A549 (cell line): ENCODE results near the gene LRSAM1. TPM values are rescaled to one million over a fixed set of nuclear protein-coding genes. Genes with fewer than 3 reads are reported as not detected.

Source experiments
- ATAC-seq, 2 experiments: fragments of 200-7000 bp in 1 of 2; fragments of >200 bp in 1 of 2; cut with Nextera tagmentation in 1 of 2; cut with Tn5 transposase in 1 of 2; 3 replicates each; pipeline versions ENCODE4 v1.8.0 to v1.9.1; 2018 to 2020; ENCODE audit warnings: mild to moderate bottlenecking in 1 of 2, moderate library complexity in 1 of 2
- CTCF ChIA-PET: fragments of 300-600 bp; sonication (Branson Sonifier 250); formaldehyde crosslinking; extraction: SDS; loops from one replicate; lab custom pipeline; 2021; ENCODE audit warnings: antibody characterized with exemption, inconsistent platforms; lab: Yijun Ruan, JAX
- POLR2A ChIA-PET: fragments of 350-600 bp; formaldehyde crosslinking; extraction: SDS; loops from one replicate; lab custom pipeline; 2021; ENCODE audit warnings: antibody characterized with exemption, inconsistent platforms; lab: Yijun Ruan, JAX
- DNase-seq, 2 experiments: peaks; one replicate each; pipeline versions ENCODE4 v3.0.0 to v3.0.0-alpha.2; 2011 to 2016; ENCODE audit warnings: low read depth in 1 of 2, low spot score in 1 of 2
- FAIRE-seq: peaks from 2 replicates; lab custom pipeline; 2011; peaks lifted over from hg19 to GRCh38; lab: Jason Lieb, UNC
- H3K27ac ChIP-seq, 2 experiments: fragments of >200 bp; sonication (Bioruptor Twin); formaldehyde crosslinking; 3 replicates each; pipeline ENCODE4 v1.5.1; 2016 to 2017
- H3K4me1 ChIP-seq: fragments of >200 bp; sonication (Bioruptor Twin); formaldehyde crosslinking; 3 replicates; pipeline ENCODE4 v1.6.1; 2016
- H3K4me2 ChIP-seq: fragments of >200 bp; sonication (Bioruptor Twin); formaldehyde crosslinking; 3 replicates; pipeline ENCODE4 v1.6.1; 2016
- H3K4me3 ChIP-seq: fragments of >200 bp; sonication (Bioruptor Twin); formaldehyde crosslinking; 3 replicates; pipeline ENCODE4 v1.5.1; 2016
- H3K9me3 ChIP-seq: fragments of >200 bp; sonication (Bioruptor Twin); formaldehyde crosslinking; 3 replicates; pipeline ENCODE4 v1.6.1; 2016
- BCL3 ChIP-seq: fragments of >200 bp; sonication (Bioruptor Twin); formaldehyde crosslinking; IDR thresholded peaks from 3 replicates; pipeline ENCODE4 v1.6.1; 2016
- BHLHE40 ChIP-seq: IDR thresholded peaks from 2 replicates; pipeline ENCODE4 v1.6.1; 2012; ENCODE audit warnings: low read depth, low read length, inconsistent platforms
- CEBPB ChIP-seq, 2 experiments: fragments of >200 bp in 1 of 2; sonication (Bioruptor Twin) in 1 of 2; formaldehyde crosslinking in 1 of 2; IDR thresholded peaks; 2 replicates each; pipeline ENCODE4 v1.6.1; 2012 to 2016
- CHD2 ChIP-seq: fragments of 150-350 bp; IDR thresholded peaks from 2 replicates; pipeline ENCODE4 v1.6.1; 2014; ENCODE audit warnings: low read length; ENCODE audit not compliant: partially characterized antibody
- EHMT2 ChIP-seq: fragments of 200-600 bp; sonication (generic); IDR thresholded peaks from 2 replicates; pipeline ENCODE4 v1.6.1; 2016; ENCODE audit warnings: antibody characterized with exemption, low read depth, mild to moderate bottlenecking, moderate library complexity
- ESRRA ChIP-seq: fragments of 150-350 bp; IDR thresholded peaks from 2 replicates; pipeline ENCODE4 v1.6.1; 2014; ENCODE audit warnings: mild to moderate bottlenecking, low read length, borderline replicate concordance
- FOSB ChIP-seq: fragments of 250-450 bp; sonication (Bioruptor Pico); IDR thresholded peaks from 2 replicates; pipeline ENCODE4 v1.5.0; 2020; ENCODE audit warnings: mild to moderate bottlenecking, moderate library complexity
- FOSL2 ChIP-seq, 2 experiments: fragments of 450-650 bp in 1 of 2; fragments of >200 bp in 1 of 2; sonication (Bioruptor Twin) in 1 of 2; formaldehyde crosslinking; IDR thresholded peaks; 2 replicates each; pipeline versions ENCODE4 v1.5.0 to v1.6.1; 2016 to 2020; ENCODE audit warnings: mild to moderate bottlenecking in 1 of 2, moderate library complexity in 1 of 2
- GATA3 ChIP-seq: IDR thresholded peaks from 2 replicates; pipeline ENCODE4 v1.6.1; 2012; ENCODE audit warnings: borderline replicate concordance
- HDAC2 ChIP-seq: fragments of 200-600 bp; sonication (generic); IDR thresholded peaks from 2 replicates; pipeline ENCODE4 v1.6.1; 2016
- HOXA7 ChIP-seq: fragments of 250-450 bp; sonication (Bioruptor Pico); IDR thresholded peaks from 2 replicates; pipeline ENCODE4 v1.5.0; 2020; ENCODE audit warnings: mild to moderate bottlenecking, moderate library complexity
- HOXB13 ChIP-seq: fragments of 250-450 bp; sonication (Bioruptor Pico); IDR thresholded peaks from 2 replicates; pipeline ENCODE4 v1.5.0; 2020; ENCODE audit warnings: low read depth, mild to moderate bottlenecking, moderate library complexity
- JUN ChIP-seq, 2 experiments: fragments of >200 bp; sonication (Bioruptor Twin); formaldehyde crosslinking; IDR thresholded peaks; 2 replicates in 1 of 2; 3 replicates in 1 of 2; pipeline ENCODE4 v1.6.1; 2016 to 2017
- JUNB ChIP-seq: fragments of >200 bp; sonication (Bioruptor Twin); formaldehyde crosslinking; IDR thresholded peaks from 2 replicates; pipeline ENCODE4 v1.6.1; 2016
- KDM5A ChIP-seq: fragments of 200-600 bp; sonication (generic); IDR thresholded peaks from 2 replicates; pipeline ENCODE4 v1.6.1; 2016; ENCODE audit warnings: antibody characterized with exemption, mild to moderate bottlenecking
- MAFK ChIP-seq: fragments of 450-650 bp; IDR thresholded peaks from 2 replicates; pipeline ENCODE4 v1.6.1; 2014; ENCODE audit not compliant: partially characterized antibody
- MAX ChIP-seq: IDR thresholded peaks from 2 replicates; pipeline ENCODE4 v1.6.1; 2012
- PBX3 ChIP-seq: IDR thresholded peaks from 2 replicates; pipeline ENCODE4 v1.6.1; 2012
- POLR2A ChIP-seq: IDR thresholded peaks from 2 replicates; pipeline ENCODE4 v1.6.1; 2012; ENCODE audit warnings: mild to moderate bottlenecking, low read length
- POLR2AphosphoS2 ChIP-seq: conservative IDR thresholded peaks from 2 replicates; pipeline ENCODE4 v1.6.1; 2012; ENCODE audit warnings: low read length, improper control_type of control experiment, inconsistent platforms
- RAD21 ChIP-seq, 2 experiments: fragments of >200 bp in 1 of 2; sonication (Bioruptor Twin) in 1 of 2; formaldehyde crosslinking in 1 of 2; IDR thresholded peaks in 1 of 2; conservative IDR thresholded peaks in 1 of 2; 2 replicates in 1 of 2; 3 replicates in 1 of 2; pipeline ENCODE4 v1.6.1; 2012 to 2018; ENCODE audit warnings: inconsistent platforms in 1 of 2
- RCOR1 ChIP-seq: fragments of 150-350 bp; IDR thresholded peaks from 2 replicates; pipeline ENCODE4 v1.6.1; 2014; ENCODE audit warnings: antibody characterized with exemption, low read length, low read depth
- RFX5 ChIP-seq: fragments of 450-650 bp; IDR thresholded peaks from 2 replicates; pipeline ENCODE4 v1.7.1; 2014; ENCODE audit warnings: antibody characterized with exemption, mild to moderate bottlenecking, moderate library complexity
- SMC3 ChIP-seq: fragments of >200 bp; sonication (Bioruptor Twin); formaldehyde crosslinking; IDR thresholded peaks from 3 replicates; pipeline ENCODE4 v1.6.1; 2018; ENCODE audit warnings: inconsistent platforms
- TFCP2L1 ChIP-seq: fragments of 250-450 bp; sonication (Bioruptor Pico); IDR thresholded peaks from 2 replicates; pipeline ENCODE4 v1.5.0; 2021; ENCODE audit warnings: mild to moderate bottlenecking
- TP53 ChIP-seq: fragments of 250-450 bp; sonication (Bioruptor Pico); IDR thresholded peaks from 2 replicates; pipeline ENCODE4 v1.5.0; 2021; ENCODE audit warnings: mild to moderate bottlenecking, moderate library complexity
- ZSCAN20 ChIP-seq: fragments of 250-450 bp; sonication (Bioruptor Pico); IDR thresholded peaks from 2 replicates; pipeline ENCODE4 v1.8.0; 2022; ENCODE audit warnings: mild to moderate bottlenecking, moderate library complexity
- WGBS: methylation state at CpG from one replicate; pipeline ENCODE4 v1.1.6; 2017; ENCODE audit errors: missing lambda C conversion rate; 5-methylcytosine and 5-hydroxymethylcytosine counted together
- polyA plus RNA-seq, 4 experiments: library from polyadenylated mRNA; depleted of rRNA in 3 of 4; stranded (reverse); fragments of >200 nt; fragmentation: RNase III in 1 of 4; extraction: RNeasy Plus Mini Kit Qiagen cat#74134 plus additional on column Dnase treatment in 1 of 4; gene quantifications; 2 replicates in 3 of 4; 3 replicates in 1 of 4; pipeline ENCODE4 v1.2.3, GENCODE V29; 2011 to 2017

The LRSAM1 gene
- polyA plus RNA-seq, 2 of the 4 experiments (the other 2 are of a cell fraction), result 5.1 to 10.0 TPM

- TF ChIP-seq ZSCAN20 (no peak), FOSL2 (IDR thresholded peaks at IDR 0.05) (no peak), FOSL2 (CRISPR knock-in tag; IDR thresholded peaks at IDR 0.05) (no peak), CHD2 (peak; percentile 2), BCL3 (0 out of 3 replicates have a peak, but pooled peaks have one; percentile 0), HOXB13 (CRISPR knock-in tag) (no peak), RAD21 (conservative IDR thresholded peaks at IDR 0.05 in 1 of 2, IDR thresholded peaks at IDR 0.05 in 1 of 2) (no peak), KDM5A (no peak), EHMT2 (no peak), JUNB (no peak)
Measured at GRCh38 chr9:127444283-127444920, 6.9 kb upstream of the LRSAM1 start (continued).

GRCh38 chr9:127444921-127445850, 6.1 kb upstream of the LRSAM1 start:
- ATAC-seq (peak; percentile 31 to 36), DNase-seq (peak in 1 of 2 experiments; percentile 55), FAIRE-seq (no peak)
- WGBS, result 94% methylated on average over 15 of the region's 15 CpGs
- Histone ChIP-seq H3K4me3 (no peak overlapping the region), H3K9me3 (peaks cover 67% of the 10 kb centered on the region), H3K27ac (no peak overlapping the region), H3K4me1 (peaks cover 7% of the 10 kb centered on the region; the same call in 2 of the 3 replicates), H3K4me2 (no peak overlapping the region)
- ChIA-PET CTCF (interaction anchor here (1.5 to 1.6 kb wide), 2 partner anchors 10 to 12 kb away, joined by 3 to 4 read pairs; no protein-coding TSS in a partner anchor), POLR2A (interaction anchor here (2.1 kb wide), 1 partner anchor 21 kb away, joined by 14 read pairs; the partner anchor contains the start of gene ZNF79)
- TF ChIP-seq POLR2AphosphoS2 (peak; percentile 95), ZSCAN20 (no peak), TFCP2L1 (CRISPR knock-in tag) (peak; percentile 69; the same call in 1 of the 2 replicates), RCOR1 (no peak), GATA3 (peak; percentile 32; the same call in 1 of the 2 replicates), MAX (peak; percentile 56; the same call in 1 of the 2 replicates), MAFK (peak; percentile 18), RAD21 (conservative IDR thresholded peaks at IDR 0.05 in 1 of 2, IDR thresholded peaks at IDR 0.05 in 1 of 2) (no peak), ESRRA (no peak), JUN (IDR thresholded peaks at IDR 0.05) (peak in 1 of 2 experiments; percentile 12; a peak in 2 of 5 replicates), CHD2 (peak; percentile 15)

GRCh38 chr9:127445851-127446712, 5.2 kb upstream of the LRSAM1 start:
- H3K4me2 ChIP-seq, result no peak overlapping the region
- TF ChIP-seq CEBPB (IDR thresholded peaks at IDR 0.05) (peak; percentile 30 to 33; a peak in 1 of 4 replicates), SMC3 (no peak), POLR2A (peak; percentile 19), HOXA7 (peak; percentile 44), FOSB (CRISPR knock-in tag) (peak; percentile 74), TFCP2L1 (CRISPR knock-in tag) (peak; percentile 14; the same call in 1 of the 2 replicates), GATA3 (peak; percentile 1; the same call in 1 of the 2 replicates), POLR2AphosphoS2 (peak; percentile 97), TP53 (CRISPR knock-in tag) (peak; percentile 12; the same call in 1 of the 2 replicates), PBX3 (peak; percentile 51), RCOR1 (no peak), BHLHE40 (no peak), ZSCAN20 (no peak), BCL3 (peak; percentile 65; the same call in 2 of the 3 replicates), JUN (IDR thresholded peaks at IDR 0.05) (peak; percentile 46 to 71; a peak in 4 of 5 replicates), JUNB (no peak), RFX5 (no peak), HDAC2 (no peak)
- DNase-seq (peak in 1 of 2 experiments; percentile 48), FAIRE-seq (no peak), ATAC-seq (peak in 1 of 2 experiments; percentile 1; a peak in 1 of 6 replicates)
- H3K4me3 ChIP-seq, result no peak overlapping the region
- ChIA-PET CTCF (interaction anchor here (1.5 kb wide), 1 partner anchor 11 kb away, joined by 3 read pairs; no protein-coding TSS in a partner anchor), POLR2A (no interaction called here)
- peaks cover 67% of the 10 kb centered on the region for H3K9me3 ChIP-seq
- peaks cover 7% of the 10 kb centered on the region; the same call in 2 of the 3 replicates for H3K4me1 ChIP-seq
- WGBS, result 79% methylated on average over 4 of the region's 4 CpGs
- H3K27ac ChIP-seq, result no peak overlapping the region
